DMS 273 (cell line): ENCODE measurements around the gene ANKRD6.

Experiments used
- DNase-seq: peaks from one replicate; lab custom pipeline; 2025; ENCODE audit not compliant: unreplicated experiment; lab: John Stamatoyannopoulos, UW

The ANKRD6 gene

DNA sequence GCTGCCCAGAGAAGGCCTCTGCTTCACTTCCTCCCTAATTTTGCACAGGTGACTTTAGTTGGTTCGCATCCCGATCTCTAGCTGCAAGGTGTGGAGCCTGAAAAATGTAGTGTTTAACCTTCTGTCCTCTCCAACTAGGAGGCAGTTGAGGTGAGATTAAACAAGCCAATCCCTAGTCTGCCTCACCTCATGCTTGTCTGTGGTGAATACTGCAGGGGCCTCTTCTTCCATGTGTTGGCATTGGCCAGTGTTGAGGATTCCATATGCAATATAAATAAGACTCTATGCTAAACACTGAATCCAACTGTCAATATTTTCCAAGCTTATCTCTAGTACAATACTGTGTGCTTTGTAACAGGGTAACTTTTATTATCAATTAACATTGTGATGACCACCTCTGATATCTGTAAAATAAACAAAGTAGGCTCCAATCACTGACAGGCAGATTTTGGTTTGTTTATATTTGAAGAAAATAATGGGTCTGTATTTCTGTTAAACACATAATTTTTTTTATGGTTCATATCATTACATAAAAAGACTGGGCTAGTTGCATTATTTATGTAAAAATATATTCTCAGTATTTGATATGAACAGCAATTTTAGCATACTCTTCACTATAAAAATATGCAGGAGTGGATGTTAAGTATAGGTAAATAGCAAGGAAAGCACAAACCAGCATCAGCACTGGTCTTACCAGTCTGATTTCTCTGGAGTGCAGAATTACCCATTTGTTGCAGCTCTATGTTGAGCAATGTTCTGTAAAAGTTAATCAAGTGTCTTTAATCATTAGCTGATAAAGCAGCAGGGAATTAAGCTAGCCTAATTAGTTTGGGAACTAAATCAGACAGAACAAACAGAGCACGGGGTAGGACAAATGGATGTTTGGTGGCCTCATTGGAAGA is 74.0 kb downstream of the ANKRD6 start:
- no peak for DNase-seq

DNA sequence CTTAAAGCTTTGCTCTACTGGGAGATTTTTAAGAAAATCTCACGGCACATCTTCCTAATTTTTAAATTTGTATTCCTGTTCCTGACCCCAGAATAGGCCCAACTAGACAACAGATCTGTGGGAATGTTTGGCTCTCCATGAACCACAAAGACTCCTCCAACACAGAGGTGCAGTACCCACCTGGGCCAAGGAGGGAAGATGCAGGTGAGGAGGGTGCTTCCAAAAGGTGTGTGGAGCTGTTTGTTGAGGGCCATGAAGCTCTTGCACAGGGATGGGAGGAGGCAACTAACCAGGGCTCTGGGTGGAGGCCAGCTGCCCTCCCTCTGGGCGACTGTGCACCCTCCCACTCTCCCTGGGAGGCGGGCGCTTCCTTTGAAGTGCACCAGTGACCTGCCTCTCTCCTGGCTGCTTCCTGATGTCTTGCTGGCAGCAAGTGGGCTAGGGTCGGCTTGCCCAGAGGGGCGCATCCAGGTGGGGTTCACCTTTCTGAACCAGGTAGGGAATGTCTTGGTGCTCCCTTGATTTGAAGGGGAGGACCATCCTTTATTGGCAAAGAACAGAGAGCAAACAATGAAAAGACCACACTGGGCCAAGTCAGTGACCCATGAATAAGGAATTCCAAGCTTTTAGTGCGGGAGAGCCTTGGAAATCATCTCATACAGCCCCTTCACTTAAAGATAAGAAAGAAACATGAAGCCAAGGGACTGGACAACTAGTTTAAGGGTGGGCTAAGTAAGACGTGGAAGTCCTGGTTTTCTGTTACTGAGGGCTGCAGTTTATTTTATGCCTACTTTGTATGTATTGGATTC is 76.0 kb downstream of the ANKRD6 start:
- DNase-seq, result peak; percentile 4

DNA sequence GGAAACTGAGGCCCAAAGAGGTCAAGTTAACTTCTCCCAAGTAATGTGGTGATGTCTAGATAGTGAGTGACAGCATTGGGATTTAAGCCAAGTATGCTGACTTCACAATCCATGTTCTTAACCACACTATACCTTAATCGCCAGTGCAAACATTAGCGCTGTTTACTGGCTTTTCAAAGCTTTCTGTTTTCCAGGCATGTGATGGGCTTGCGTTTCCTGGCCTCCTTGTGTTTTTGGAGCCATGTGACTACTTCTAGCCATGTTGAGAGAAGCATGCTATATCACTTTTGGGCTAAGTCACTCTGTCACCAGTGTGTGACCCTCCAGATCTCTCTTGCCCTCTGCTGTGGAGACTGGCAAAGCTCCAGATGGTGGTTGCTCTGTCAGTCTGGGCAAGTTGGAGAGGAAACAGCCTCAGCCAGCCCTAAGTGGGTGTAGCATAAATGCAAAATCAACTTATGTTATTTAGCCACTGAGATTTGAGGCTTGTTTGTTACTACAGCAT is 76.9 kb downstream of the ANKRD6 start:
- DNase-seq, result peak; percentile 20

DNA sequence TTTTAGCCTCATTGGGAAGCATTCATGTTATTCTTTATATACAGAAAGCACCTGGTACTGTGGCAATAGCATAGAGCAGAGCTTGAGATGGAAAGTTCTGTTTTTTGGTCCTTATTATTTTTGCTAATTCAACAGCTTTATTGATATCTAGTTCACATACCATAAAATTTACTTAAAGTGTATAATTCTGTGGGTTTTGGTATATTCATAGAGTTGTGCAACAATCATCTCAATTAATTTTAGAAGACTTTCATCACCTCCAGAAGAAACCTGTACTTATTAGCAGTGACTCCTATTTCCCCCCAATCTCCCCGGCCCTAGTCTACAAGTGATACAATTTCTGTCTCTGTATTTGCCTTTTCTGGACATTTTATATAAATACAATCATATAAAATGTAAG is 77.4 kb downstream of the ANKRD6 start:
- no peak for DNase-seq

DNA sequence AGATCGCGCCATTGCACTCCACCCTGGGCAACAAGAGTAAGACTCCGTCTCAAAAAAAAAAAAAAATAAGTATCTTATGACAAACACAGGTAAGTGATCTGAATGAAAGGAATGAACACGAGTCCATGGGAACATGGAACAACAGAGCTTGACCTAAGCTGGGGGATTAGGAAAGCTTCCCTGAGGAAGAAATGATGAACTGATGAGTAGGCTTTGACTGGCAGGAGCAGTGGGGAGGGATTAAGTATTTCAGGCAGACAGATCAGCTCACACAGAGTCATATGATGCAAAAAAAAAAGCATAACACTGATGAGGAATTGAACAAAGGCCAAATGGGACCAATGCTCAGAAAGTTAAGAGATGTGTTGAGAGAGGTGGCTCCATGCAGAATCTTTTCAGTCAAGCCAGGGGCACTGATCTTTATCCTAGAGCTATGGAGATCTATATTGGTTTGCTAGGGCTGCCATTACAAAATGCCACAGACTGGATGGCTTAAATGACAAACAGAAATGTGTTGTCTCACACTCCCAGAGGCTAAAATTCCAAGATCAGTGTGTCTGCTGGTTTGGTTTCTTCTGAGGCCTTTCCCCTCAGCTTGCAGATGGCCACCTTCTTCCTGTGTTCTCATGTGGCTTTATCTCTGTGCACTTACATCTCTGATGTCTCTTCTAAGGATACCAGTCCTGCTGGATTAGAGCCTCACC is 85.6 kb downstream of the ANKRD6 start:
- DNase-seq, result no peak

DNA sequence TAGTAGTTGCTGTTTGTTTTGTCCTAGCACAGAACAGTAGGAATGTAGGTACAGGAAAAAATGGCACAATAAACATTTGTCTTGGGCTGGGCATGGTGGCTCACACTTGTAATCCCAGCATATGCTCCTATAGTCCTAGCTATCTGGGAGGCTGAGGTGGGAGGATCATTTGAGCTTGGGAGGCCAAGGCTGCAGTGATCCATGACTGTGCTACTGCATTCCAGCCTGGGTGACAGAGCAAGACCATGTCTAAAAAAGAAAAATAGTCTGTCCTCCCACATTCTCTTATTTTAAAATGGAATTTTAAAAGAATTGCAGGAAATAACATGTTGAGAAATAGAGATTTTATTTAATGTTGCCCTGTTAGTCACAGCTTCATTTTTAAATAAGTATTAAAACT is 87.8 kb downstream of the ANKRD6 start:
- DNase-seq, result no peak

DNA sequence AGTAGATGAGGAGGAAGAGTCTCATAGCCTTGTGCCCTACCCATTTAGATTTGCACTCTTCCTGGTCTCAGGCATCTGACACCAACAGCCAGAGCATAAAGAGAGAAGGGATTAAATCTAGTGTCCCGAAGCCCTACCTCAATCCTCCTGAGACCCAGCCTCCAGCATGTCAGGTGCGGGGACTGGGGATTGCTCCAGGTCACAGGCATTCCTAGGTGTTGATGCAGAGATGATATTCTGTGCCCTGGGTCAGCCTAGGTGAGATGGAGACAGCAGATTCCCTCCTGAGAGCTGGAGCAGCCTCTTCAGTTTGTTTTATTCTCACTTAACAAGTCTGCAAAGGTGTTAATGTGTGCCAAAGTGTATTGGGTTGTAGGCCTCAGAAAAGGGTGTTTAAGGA is 89.8 kb downstream of the ANKRD6 start:
- no peak for DNase-seq

DNA sequence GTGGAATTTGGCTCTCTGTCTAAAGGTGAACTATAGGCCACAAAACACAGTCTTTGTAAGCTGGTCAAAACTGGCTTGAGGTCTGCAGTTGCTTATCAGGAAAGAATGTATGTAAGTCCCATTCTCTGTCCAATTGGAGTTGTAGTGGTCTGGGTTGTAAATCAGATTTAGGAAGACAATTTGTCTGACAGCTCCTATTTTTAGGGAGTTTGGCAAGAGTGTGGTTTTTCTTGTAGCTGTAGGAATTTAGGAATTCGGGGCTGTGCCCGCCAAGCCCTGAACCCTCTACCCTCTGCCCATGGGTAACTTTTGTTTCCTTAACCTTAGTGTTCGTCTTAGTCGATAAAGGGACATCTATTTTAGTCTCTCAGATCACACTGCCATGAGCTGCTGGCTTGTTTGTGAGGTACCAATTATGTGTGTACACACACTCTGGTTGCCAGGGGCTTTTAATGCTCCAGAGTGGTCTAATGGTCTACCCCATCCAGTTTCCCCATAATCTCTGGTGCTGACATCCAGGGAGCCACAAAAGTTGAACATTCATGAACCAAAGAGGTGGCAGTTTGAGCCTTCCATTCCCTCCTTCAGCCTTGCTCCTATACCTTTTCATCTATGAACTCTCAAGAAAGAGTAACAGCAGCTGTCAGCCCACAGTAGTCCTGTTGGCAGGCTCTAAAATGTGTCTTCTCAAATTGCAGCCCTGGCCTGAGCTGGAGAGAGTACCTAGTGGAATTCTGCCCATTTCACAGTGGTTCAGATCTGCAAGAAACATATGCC is 93.0 kb downstream of the ANKRD6 start:
- peak; percentile 48 for DNase-seq

DNA sequence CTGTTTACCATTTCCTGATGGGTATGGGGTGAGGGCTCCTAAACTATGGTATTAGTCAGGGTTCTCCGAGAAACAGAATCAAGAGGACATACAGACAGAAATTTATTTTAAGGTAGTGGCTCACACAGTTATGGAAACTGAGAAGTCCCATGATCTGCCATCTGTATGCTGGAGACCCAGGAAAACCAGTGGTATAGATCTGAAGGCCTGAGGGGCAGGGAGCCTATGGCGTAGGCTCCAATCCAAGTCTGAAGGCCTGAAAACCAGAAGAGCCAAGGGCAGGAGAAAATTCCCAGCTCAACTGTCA is 93.6 kb downstream of the ANKRD6 start:
- DNase-seq, result no peak

DNA sequence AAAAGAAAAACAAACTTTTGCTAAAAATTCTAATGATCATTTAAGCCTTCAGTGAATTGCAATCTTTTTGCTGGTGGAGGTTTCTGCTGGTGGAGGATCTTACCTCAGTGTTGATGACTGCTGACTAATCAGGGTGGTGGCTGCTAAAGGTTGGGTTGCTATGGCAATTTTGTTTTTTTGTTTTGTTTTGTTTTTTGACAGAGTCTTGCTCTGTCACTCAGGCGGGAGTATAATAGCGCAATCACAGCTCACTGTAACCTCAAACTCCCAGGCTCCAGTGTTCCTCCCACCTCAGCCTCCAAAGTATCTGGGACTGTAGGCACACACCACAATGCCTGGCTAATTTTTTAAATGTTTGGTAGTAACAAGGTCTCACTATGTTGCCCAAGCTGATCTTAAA is 94.7 kb downstream of the ANKRD6 start:
- no peak for DNase-seq

DNA sequence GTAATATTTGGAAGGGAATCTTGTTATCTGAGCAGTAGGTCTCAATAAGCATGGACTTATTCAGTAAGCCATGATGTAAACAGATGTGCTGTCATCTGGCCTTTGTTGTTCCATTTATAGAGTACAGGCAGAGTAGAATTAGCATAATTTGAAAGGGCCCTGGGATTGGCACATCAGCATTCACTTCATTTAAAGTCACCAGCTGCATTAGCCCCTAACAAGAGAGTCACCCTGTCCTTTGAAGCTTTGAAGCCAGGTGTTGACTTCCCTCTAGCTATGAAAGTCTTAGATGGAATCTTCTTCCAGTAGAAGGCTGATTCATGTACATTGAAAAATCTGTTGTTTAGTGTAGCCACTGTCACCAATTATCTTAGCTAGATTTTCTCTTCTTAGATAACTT is 95.9 kb downstream of the ANKRD6 start:
- no peak for DNase-seq

DNA sequence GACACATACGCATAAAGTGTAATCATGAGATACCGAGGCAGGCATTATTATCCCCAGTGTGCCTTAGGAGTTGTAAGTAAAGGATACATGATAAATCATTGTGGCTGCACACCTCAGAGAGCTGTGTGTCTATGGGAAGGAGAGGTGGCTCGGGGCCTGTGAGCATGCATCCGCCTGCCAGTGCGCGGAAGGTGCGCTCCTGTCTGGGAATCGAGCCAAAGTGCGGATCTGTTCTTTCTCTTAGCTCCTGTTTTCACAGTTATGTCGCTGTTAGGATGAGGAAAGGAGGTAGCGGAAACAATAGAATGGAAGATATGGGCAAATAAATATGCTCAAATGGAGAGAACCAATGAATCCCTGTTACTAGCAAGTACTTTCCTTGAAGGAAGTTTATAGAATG is 98.0 kb downstream of the ANKRD6 start:
- DNase-seq, result no peak

DNA sequence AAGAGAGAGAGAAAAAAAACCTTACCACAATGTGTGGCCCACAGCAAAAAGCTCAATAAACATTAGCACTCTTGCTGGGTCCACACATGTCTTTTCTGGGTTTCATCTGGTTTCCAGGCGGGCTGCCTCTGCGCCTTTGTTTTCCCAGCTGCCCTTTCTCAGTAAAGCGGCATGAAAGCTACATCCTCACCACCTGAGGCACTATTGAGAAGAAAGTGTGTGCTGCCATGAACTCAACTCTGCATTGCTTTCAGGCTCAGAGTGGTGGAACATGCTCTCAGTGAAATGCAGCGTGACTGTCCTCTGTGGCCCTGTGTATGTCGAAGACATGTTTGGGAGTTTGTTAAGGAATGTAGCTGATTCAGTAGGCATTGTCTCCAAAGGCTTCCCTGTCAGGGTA is 103.3 kb downstream of the ANKRD6 start:
- DNase-seq, result peak; percentile 32

DNA sequence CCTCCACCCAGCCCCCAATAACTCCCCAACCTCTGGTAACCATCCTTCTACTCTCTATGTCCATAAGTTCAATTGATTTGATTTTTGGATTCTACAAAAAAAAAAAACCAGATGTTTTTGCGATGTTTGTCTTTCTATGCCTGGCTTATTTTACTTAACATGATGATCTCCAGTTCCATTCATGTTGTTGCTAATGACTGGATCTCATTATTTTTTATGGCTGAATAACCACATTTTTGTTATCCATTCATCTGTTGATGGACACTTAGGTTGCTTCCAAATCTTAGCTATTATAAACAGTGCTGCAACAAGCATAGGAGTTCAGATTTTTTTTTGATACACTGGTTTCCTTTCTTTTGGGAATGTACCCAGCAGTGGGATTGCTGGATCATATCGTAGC is 106.8 kb downstream of the ANKRD6 start:
- DNase-seq, result no peak

DNA sequence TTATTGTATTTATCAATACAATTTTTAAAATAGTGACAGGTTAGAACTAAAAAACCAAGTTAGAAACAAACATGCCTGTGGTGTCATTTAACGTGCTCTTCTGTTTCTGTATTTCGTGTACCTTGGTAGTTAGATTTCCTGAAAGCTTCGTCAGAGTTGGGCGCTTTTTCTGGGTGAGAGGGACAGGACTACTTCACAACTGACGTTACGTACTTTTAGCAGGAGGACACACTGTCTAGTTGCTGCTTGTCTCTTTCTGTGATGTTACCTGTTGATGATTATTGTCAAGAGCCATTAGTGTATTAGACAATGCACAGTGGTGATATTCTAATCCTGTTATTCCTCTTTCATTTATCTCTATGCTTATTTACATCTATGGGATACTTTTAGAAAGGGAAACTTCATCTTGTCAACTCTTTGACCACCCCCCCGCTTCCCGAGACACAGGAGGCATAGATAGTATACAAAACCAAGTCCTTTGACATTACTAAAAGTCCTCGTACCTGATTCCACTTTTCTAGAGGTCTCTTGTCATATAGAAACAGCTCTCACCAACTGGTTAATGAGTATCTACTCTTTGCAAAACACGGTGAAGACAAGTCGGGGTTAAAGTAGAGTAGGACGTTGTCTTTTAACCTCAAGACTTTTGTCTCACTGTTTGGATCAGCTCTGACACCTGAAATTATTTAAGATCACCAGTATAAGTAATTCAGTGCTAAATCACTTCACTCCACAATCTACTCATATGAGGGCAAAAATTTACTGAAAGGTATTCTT is 109.3 kb downstream of the ANKRD6 start:
- no peak for DNase-seq

DNA sequence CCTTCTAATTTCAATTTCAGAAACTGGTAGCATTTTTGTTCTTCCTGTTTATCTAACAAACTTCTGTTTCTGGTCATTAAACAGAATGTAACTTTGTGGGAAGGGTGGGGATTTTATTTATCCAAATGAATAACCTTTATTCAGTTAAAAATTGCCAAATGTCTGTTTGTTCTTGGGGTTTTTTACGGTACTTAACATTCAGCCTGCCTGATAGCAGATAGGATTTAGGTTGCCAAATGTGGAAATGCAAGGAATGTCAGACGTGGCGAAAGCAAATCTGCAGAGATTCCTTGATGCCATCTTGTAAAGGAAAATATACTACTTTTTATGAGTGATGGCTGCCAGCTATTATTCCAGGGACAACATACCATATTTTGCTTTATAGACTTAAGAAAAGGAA is 109.9 kb downstream of the ANKRD6 start:
- no peak for DNase-seq

DNA sequence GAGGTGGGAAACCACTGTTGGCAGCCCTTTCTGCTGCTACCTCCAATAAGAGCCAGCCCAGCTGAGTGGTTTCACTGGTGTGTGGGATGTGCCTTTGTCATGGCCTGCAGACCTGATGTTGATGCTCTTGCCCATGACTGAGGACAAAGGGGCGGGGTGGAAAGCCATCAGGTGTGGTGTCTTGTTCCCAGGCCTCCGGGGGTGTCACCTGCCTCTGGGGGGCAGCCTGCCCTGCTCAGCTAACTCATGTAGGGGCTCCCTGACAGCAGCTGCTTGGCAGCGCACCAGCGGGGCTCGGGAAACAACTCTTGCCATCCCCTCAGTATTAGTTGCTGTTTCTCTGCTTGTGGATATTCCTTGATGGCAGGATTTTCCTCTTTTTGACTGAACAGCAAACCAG is 114.3 kb downstream of the ANKRD6 start:
- no peak for DNase-seq

DNA sequence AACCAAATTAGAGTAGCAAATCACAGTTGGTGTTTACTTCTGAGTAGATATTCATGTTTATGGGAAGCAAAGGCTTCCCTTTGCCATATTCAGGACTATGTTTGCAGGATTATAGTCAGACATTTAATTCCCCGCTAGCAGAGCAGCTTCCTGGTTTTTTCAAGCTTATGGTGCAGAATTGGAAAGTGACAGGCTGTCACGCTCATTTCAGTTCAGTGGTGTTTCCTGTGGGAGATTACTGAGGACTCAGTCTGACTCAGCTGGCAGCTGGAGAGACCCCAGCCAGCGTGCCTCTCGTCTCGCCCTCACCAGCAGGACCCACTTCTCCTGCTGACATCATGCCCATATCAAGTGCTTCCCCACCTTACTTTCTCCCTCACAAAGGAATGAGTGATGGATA is 120.5 kb downstream of the ANKRD6 start:
- no peak for DNase-seq

DNA sequence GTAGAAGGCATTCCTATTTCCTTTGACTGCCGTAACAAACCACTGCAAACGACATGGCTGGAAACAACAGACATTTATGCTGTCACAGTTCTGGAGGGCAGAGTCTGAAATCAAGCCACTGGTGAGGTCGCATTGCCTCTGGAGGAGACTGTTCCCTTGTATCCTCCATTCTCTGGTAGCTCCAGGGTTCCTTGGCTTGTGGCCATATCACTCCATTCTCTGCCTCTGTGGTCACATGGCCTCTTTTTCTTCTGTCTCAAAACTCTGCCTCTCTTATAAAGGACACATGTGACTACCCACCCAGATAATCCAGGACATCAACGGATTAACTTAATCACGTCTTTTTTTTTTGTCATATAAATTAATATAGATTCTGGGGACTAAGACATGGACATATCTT is 121.2 kb downstream of the ANKRD6 start:
- no peak for DNase-seq

DNA sequence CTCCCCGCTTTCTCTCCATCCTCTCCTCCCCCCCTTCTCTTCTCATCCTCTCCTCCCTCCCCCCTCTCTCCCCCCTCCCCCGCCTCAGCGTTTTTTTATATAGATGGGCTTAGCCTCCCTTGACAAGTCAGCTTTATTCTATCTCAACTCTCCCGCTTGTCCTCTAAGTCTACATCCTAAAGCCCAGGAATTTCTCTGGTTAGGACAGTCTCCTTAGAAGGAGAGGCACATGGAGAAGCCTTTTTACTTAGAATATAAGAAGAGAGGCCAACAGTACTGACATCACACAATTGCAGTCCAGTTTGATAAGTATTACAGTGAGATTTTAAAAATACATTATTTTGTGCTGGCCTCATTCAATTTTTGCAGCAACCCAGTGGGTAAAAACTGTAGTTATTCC is 122.1 kb downstream of the ANKRD6 start:
- DNase-seq, result no peak
